A673 (cell line): ENCODE measurements around the gene MYOF. TPM values are rescaled to one million over a fixed set of nuclear protein-coding genes. Genes with fewer than 3 reads are reported as not detected.
"Not testable (repeated sequence)": the region's sequence is repeated elsewhere in the genome, so short reads cannot be mapped to it uniquely, and the experiment has no call there.

Experiments
- BruUV-seq: library from RNA; stranded (reverse); fragments of 400-500 nt; replicated peaks from 2 replicates; lab custom pipeline; 2021; lab: Mats Ljungman, UMichigan
- CTCF ChIA-PET: fragments of 300-600 bp; sonication (Branson Sonifier 250); formaldehyde crosslinking; loops from one replicate; lab custom pipeline; 2022; ENCODE audit warnings: antibody characterized with exemption; lab: Charles Lee
- POLR2A ChIA-PET: fragments of 300-600 bp; sonication (Branson Sonifier 250); formaldehyde crosslinking; loops from one replicate; lab custom pipeline; 2022; ENCODE audit warnings: antibody characterized with exemption; ENCODE audit not compliant: low non-redundant PET; lab: Charles Lee
- DNase-seq: peaks from one replicate; pipeline ENCODE4 v3.0.0-alpha.2; 2015; ENCODE audit warnings: low spot score
- H3K27ac ChIP-seq: fragments of 200-600 bp; sonication (generic); 2 replicates; pipeline ENCODE4 v1.5.1; 2016; ENCODE audit warnings: mixed run types, low read depth, mild to moderate bottlenecking, mixed read lengths, antibody characterized with exemption, low read length; ENCODE audit not compliant: poor library complexity, severe bottlenecking
- H3K27me3 ChIP-seq: fragments of 200-600 bp; sonication (generic); replicated peaks from 2 replicates; pipeline ENCODE4 v1.6.1; 2017; ENCODE audit warnings: mixed run types, low read depth, mild to moderate bottlenecking, mixed read lengths, antibody characterized with exemption, low read length; ENCODE audit not compliant: insufficient read depth, poor library complexity
- H3K36me3 ChIP-seq: fragments of 200-600 bp; sonication (generic); 2 replicates; pipeline ENCODE4 v1.6.1; 2016; ENCODE audit warnings: mixed run types, mild to moderate bottlenecking, mixed read lengths, antibody characterized with exemption, low read length; ENCODE audit not compliant: insufficient read depth, poor library complexity, severe bottlenecking
- H3K4me1 ChIP-seq: fragments of 200-600 bp; sonication (generic); 2 replicates; pipeline ENCODE4 v1.6.1; 2017; ENCODE audit warnings: mixed run types, mild to moderate bottlenecking, mixed read lengths, antibody characterized with exemption, low read length; ENCODE audit not compliant: insufficient read depth, poor library complexity, severe bottlenecking
- H3K4me3 ChIP-seq: fragments of 200-600 bp; sonication (generic); 2 replicates; pipeline ENCODE4 v1.5.1; 2016; ENCODE audit warnings: low read depth, mixed run types, mild to moderate bottlenecking, mixed read lengths, low read length; ENCODE audit not compliant: poor library complexity, severe bottlenecking
- H3K9me3 ChIP-seq: fragments of 200-600 bp; sonication (generic); 2 replicates; pipeline ENCODE4 v1.6.1; 2016; ENCODE audit warnings: mixed run types, low read depth, mild to moderate bottlenecking, mixed read lengths, antibody characterized with exemption, low read length; ENCODE audit not compliant: poor library complexity, severe bottlenecking
- CTCF ChIP-seq: fragments of 300-800, 200-600 bp; sonication (generic); conservative IDR thresholded peaks from 2 replicates; pipeline ENCODE4 v1.5.1; 2017; ENCODE audit warnings: low read depth, mild to moderate bottlenecking, antibody characterized with exemption, low read length, moderate library complexity, mixed read lengths
- EZH2 ChIP-seq: fragments of 200-600 bp; sonication (generic); IDR thresholded peaks from 2 replicates; pipeline ENCODE4 v1.6.1; 2017; ENCODE audit warnings: borderline replicate concordance, low read depth, mild to moderate bottlenecking, mixed read lengths, antibody characterized with exemption, low read length; ENCODE audit not compliant: poor library complexity, severe bottlenecking
- intact Hi-C: fragments of 100-400 bp; cut with micrococcal nuclease; formaldehyde crosslinking; loops from one replicate; pipeline ENCODE4 v1.10.0; 2022; ENCODE audit not compliant: unreplicated experiment
- total RNA-seq: library from RNA; stranded (reverse); gene quantifications from 2 replicates; pipeline ENCODE4 v1.2.3, GENCODE V29; 2021

The MYOF gene
- total RNA-seq, 1 experiment from 2014 or later: 24.2 TPM

GRCh38 chr10:93422118-93422517, 60.0 kb downstream of the MYOF start:
- no peaks in the 10 kb centered on the region for H3K9me3 ChIP-seq
- H3K36me3 ChIP-seq: no peaks in the 10 kb centered on the region
- H3K4me3 ChIP-seq: no peak overlapping the region
- no peak for TF ChIP-seq EZH2
- no peak for TF ChIP-seq CTCF
- CTCF ChIA-PET: no interaction called here
- no peak overlapping the region for H3K27ac ChIP-seq
- intact Hi-C loops: no loop called here
- POLR2A ChIA-PET: no interaction called here
- no TSS peak for BruUV-seq
- DNase-seq: peak; percentile 52
- H3K27me3 ChIP-seq: no peaks in the 10 kb centered on the region
- H3K4me1 ChIP-seq: no peaks in the 10 kb centered on the region

GRCh38 chr10:93420944-93421825, 60.9 kb downstream of the MYOF start:
- TF ChIP-seq CTCF (no peak), EZH2 (no peak)
- POLR2A ChIA-PET: no interaction called here
- Histone ChIP-seq H3K27ac (no peak overlapping the region), H3K27me3 (no peaks in the 10 kb centered on the region), H3K9me3 (no peaks in the 10 kb centered on the region), H3K4me1 (no peaks in the 10 kb centered on the region), H3K4me3 (no peak overlapping the region), H3K36me3 (no peaks in the 10 kb centered on the region)
- no TSS peak for BruUV-seq
- intact Hi-C loops: no loop called here
- CTCF ChIA-PET: no interaction called here
- DNase-seq: no peak

- no peaks in the 10 kb centered on the region for H3K9me3 ChIP-seq
- H3K4me3 ChIP-seq: no peak overlapping the region
- H3K36me3 ChIP-seq: no peaks in the 10 kb centered on the region
- intact Hi-C loops: no loop called here
- no peak for TF ChIP-seq EZH2
- TF ChIP-seq CTCF: no peak
- H3K4me1 ChIP-seq: no peaks in the 10 kb centered on the region
- DNase-seq: no peak
- ChIA-PET POLR2A (no interaction called here), CTCF (no interaction called here)
- no peaks in the 10 kb centered on the region for H3K27me3 ChIP-seq
- no peak overlapping the region for H3K27ac ChIP-seq
- no TSS peak for BruUV-seq
Observed at GRCh38 chr10:93420091-93420490, 62.0 kb downstream of the MYOF start.

- H3K4me1 ChIP-seq, CTCF ChIA-PET, POLR2A ChIA-PET, DNase-seq, H3K27ac ChIP-seq, intact Hi-C loops, H3K9me3 ChIP-seq, H3K36me3 ChIP-seq, BruUV-seq, H3K4me3 ChIP-seq, H3K27me3 ChIP-seq: not testable (repeated sequence)
Observed at GRCh38 chr10:93419016-93419415, 63.1 kb downstream of the MYOF start.
